ENCODE measurements around the gene CDC42BPA.

The CDC42BPA gene

GRCh38 chr1:227094249-227094966, 223.9 kb downstream of the CDC42BPA start:
- TF ChIP-seq REST (IDR thresholded peaks at IDR 0.05; ENCODE audit: insufficient read depth in 1 of 2, low read depth in 2 of 2, low read length in 2 of 2) = no peak
- no peak for TF ChIP-seq TAF1 (IDR thresholded peaks at IDR 0.05; ENCODE audit: borderline replicate concordance, insufficient read depth, low read length)
- no peak for TF ChIP-seq FOXP2 (optimal IDR thresholded peaks at IDR 0.05; ENCODE audit: borderline replicate concordance, extremely low read depth, extremely low read length, insufficient read depth)
- TF ChIP-seq SIN3A (IDR thresholded peaks at IDR 0.05; ENCODE audit: borderline replicate concordance, insufficient read depth, low read length) = no peak
- no peak for TF ChIP-seq POLR2AphosphoS5 (IDR thresholded peaks at IDR 0.05; ENCODE audit: low read depth, low read length)

- TF ChIP-seq FOXP2 (optimal IDR thresholded peaks at IDR 0.05; ENCODE audit: borderline replicate concordance, extremely low read depth, extremely low read length, insufficient read depth) (no peak), TAF1 (IDR thresholded peaks at IDR 0.05; ENCODE audit: borderline replicate concordance, insufficient read depth, low read length) (no peak), SIN3A (IDR thresholded peaks at IDR 0.05; ENCODE audit: borderline replicate concordance, insufficient read depth, low read length) (no peak), REST (IDR thresholded peaks at IDR 0.05; ENCODE audit: insufficient read depth in 1 of 2, low read depth in 2 of 2, low read length in 2 of 2) (no peak), POLR2AphosphoS5 (IDR thresholded peaks at IDR 0.05; ENCODE audit: low read depth, low read length) (no peak)
These were observed 225.0 kb downstream of the CDC42BPA start for GRCh38 chr1:227093309-227093708.

GRCh38 chr1:227092069-227092468, 226.2 kb downstream of the CDC42BPA start:
- TF ChIP-seq TAF1 (IDR thresholded peaks at IDR 0.05; ENCODE audit: borderline replicate concordance, insufficient read depth, low read length) (no peak), SIN3A (IDR thresholded peaks at IDR 0.05; ENCODE audit: borderline replicate concordance, insufficient read depth, low read length) (no peak), POLR2AphosphoS5 (IDR thresholded peaks at IDR 0.05; ENCODE audit: low read depth, low read length) (no peak), REST (IDR thresholded peaks at IDR 0.05; ENCODE audit: insufficient read depth in 1 of 2, low read depth in 2 of 2, low read length in 2 of 2) (no peak), FOXP2 (optimal IDR thresholded peaks at IDR 0.05; ENCODE audit: borderline replicate concordance, extremely low read depth, extremely low read length, insufficient read depth) (no peak)

- no peak for TF ChIP-seq POLR2AphosphoS5 (IDR thresholded peaks at IDR 0.05; ENCODE audit: low read depth, low read length)
- no peak for TF ChIP-seq REST (IDR thresholded peaks at IDR 0.05; ENCODE audit: insufficient read depth in 1 of 2, low read depth in 2 of 2, low read length in 2 of 2)
- TF ChIP-seq FOXP2 (optimal IDR thresholded peaks at IDR 0.05; ENCODE audit: borderline replicate concordance, extremely low read depth, extremely low read length, insufficient read depth) = no peak
- TF ChIP-seq TAF1 (IDR thresholded peaks at IDR 0.05; ENCODE audit: borderline replicate concordance, insufficient read depth, low read length) = no peak
These were observed 231.7 kb downstream of the CDC42BPA start for GRCh38 chr1:227086636-227087035.
